ENCODE results near the gene ESYT2.
A peak's percentile ranks its signal among the peaks of the same experiment; 100 is the strongest.
"Not testable (repeated sequence)": the region's sequence is repeated elsewhere in the genome, so short reads cannot be mapped to it uniquely, and the experiment has no call there.

ESYT2 gene

GRCh38 chr7:158722574-158723237, 106.6 kb downstream of the ESYT2 start:
- DNase-seq = no peak

- DNase-seq = no peak
Measured at GRCh38 chr7:158720112-158720511, 109.2 kb downstream of the ESYT2 start.

GRCh38 chr7:158716802-158717201, 112.5 kb downstream of the ESYT2 start:
- no peak for DNase-seq

- DNase-seq = no peak
Measured at GRCh38 chr7:158710651-158711102, 118.6 kb downstream of the ESYT2 start.

- DNase-seq = no peak
Measured at GRCh38 chr7:158707610-158708009, 121.7 kb downstream of the ESYT2 start.

- DNase-seq = no peak
Measured at GRCh38 chr7:158706710-158707590, 122.4 kb downstream of the ESYT2 start.

- no peak for DNase-seq
Measured at GRCh38 chr7:158706273-158706704, 123.0 kb downstream of the ESYT2 start.

GRCh38 chr7:158705234-158705850, 124.0 kb downstream of the ESYT2 start:
- no peak for DNase-seq

GRCh38 chr7:158704524-158705233, 124.6 kb downstream of the ESYT2 start, which contains the start of gene NCAPG2:
NCAPG2 (minus strand) TSS chr7:158704804; CDS start chr7:158701899, 2,905 bp downstream.
- DNase-seq = peak; percentile 97

- DNase-seq = not testable (repeated sequence)
Measured at GRCh38 chr7:158703679-158704523, 125.4 kb downstream of the ESYT2 start.

- DNase-seq = no peak
Measured at GRCh38 chr7:158702944-158703343, 126.4 kb downstream of the ESYT2 start.

GRCh38 chr7:158702196-158702595, 127.1 kb downstream of the ESYT2 start:
- DNase-seq = no peak

GRCh38 chr7:158700008-158700407, 129.3 kb downstream of the ESYT2 start:
- no peak for DNase-seq

GRCh38 chr7:158699341-158699740, 130.0 kb downstream of the ESYT2 start:
- no peak for DNase-seq

- DNase-seq = no peak
Measured at GRCh38 chr7:158698657-158699195, 130.6 kb downstream of the ESYT2 start.

GRCh38 chr7:158697597-158697996, 131.7 kb downstream of the ESYT2 start:
- DNase-seq = not testable (repeated sequence)

GRCh38 chr7:158695726-158696452, 133.4 kb downstream of the ESYT2 start:
- peak; percentile 60 for DNase-seq

GRCh38 chr7:158695056-158695455, 134.3 kb downstream of the ESYT2 start:
- DNase-seq = no peak

GRCh38 chr7:158694650-158695049, 134.7 kb downstream of the ESYT2 start:
- no peak for DNase-seq

- DNase-seq = no peak
Measured at GRCh38 chr7:158689488-158689887, 139.8 kb downstream of the ESYT2 start.

- no peak for DNase-seq
Measured at GRCh38 chr7:158687406-158687805, 141.9 kb downstream of the ESYT2 start.

All from stimulated activated CD4-positive, alpha-beta T cell treated with anti-CD3 and anti-CD28 coated beads, Interleukin-4, amount 100 ng/mL, for 24 hours (primary cell).